ENCODE results near the gene AGBL1. TPM values are rescaled to one million over a fixed set of nuclear protein-coding genes. Genes with fewer than 3 reads are reported as not detected.

AGBL1 gene
- total RNA-seq, 1 donor: not detected

DNA sequence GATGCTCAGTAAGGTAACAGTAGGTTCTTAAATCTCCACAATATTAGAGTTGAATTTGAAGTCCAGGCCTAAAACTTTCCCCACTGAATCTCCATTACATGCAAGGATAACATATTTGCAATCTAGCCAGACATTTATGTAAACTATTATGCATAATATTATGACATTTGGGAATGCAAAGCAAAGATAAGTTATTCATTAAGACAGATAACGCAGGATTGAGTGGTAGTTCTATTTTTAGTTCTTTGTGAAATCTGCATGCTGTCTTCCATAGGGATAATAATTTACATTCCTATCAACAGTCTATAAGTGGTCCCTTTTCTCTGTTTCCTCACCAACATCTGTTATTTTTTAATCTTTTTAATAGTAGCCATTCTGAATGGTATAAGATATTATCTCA is 333.5 kb downstream of the AGBL1 start:
- TF ChIP-seq, protein P1, sequence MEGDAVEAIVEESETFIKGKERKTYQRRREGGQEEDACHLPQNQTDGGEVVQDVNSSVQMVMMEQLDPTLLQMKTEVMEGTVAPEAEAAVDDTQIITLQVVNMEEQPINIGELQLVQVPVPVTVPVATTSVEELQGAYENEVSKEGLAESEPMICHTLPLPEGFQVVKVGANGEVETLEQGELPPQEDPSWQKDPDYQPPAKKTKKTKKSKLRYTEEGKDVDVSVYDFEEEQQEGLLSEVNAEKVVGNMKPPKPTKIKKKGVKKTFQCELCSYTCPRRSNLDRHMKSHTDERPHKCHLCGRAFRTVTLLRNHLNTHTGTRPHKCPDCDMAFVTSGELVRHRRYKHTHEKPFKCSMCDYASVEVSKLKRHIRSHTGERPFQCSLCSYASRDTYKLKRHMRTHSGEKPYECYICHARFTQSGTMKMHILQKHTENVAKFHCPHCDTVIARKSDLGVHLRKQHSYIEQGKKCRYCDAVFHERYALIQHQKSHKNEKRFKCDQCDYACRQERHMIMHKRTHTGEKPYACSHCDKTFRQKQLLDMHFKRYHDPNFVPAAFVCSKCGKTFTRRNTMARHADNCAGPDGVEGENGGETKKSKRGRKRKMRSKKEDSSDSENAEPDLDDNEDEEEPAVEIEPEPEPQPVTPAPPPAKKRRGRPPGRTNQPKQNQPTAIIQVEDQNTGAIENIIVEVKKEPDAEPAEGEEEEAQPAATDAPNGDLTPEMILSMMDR (IDR thresholded peaks at IDR 0.05; ENCODE audit: insufficient read depth, low read depth, low read length): no peak
- no peak for DNase-seq (ENCODE audit: low read depth)
- H3K4me3 ChIP-seq (ENCODE audit: low read depth, low read length): no peak overlapping the region

DNA sequence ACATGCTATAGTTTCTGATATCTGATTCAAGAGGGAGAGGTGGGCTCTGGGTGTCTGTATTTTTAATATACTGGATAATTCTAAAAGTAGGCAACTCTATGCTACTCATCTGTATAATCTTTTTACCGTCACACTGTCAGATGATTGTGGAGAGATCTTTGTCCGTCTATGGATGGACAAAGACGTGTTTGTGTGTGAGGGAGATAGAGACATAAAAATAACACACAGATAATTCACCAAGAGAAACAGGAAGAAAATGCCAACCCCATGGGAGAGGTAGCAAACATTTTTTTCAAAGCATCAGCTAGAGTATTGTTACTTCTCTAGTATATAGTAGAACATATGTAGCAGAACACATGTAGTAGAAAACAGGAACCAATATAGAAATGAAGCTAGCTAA is 346.1 kb downstream of the AGBL1 start:
- no peak for DNase-seq (ENCODE audit: low read depth)
- TF ChIP-seq, protein P1 (IDR thresholded peaks at IDR 0.05; ENCODE audit: insufficient read depth, low read depth, low read length): no peak
- H3K4me3 ChIP-seq (ENCODE audit: low read depth, low read length): no peak overlapping the region

DNA sequence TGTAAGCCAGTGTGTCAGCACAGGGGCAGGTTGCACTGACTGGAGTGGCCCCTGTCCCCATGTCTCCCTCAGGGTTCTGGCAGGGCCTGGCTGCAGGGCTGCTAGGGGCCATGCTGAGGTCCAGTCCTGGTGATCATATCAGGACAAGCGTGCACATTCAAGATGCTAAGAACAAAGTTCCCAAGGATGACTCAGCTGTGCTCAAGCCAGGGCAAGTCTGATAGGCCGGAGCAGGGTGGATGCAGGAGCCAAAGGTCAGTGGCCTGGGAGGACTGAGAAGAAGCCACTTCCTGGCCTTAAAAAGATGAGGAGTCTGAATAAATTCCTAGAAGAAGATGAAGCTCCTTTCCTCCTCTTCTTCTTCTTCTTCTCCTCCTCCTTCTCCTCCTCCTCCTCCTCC is 353.2 kb downstream of the AGBL1 start:
- H3K4me3 ChIP-seq (ENCODE audit: low read depth, low read length): no peak overlapping the region
- TF ChIP-seq, protein P1 (IDR thresholded peaks at IDR 0.05; ENCODE audit: insufficient read depth, low read depth, low read length): no peak
- no peak for DNase-seq (ENCODE audit: low read depth)

DNA sequence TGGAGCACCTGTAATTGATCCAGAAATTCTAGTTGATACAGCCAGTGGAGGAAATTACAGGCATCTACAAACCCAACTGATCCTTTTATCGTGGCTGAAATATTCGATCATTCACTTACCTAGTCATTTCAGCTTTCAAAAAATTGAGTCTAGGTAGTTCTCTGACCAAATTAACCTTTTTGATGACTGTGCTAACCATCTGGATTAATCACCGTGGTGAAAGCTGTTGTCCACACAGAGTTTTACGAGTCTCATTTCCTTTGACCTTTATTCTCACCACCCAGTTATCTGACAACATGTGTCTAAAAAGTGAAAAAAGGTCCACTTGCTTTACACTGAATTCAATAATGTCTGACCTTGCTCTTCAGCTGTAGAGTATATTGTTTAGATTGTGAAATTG is 354.3 kb downstream of the AGBL1 start:
- no peak overlapping the region for H3K4me3 ChIP-seq (ENCODE audit: low read depth, low read length)
- TF ChIP-seq, protein P1 (IDR thresholded peaks at IDR 0.05; ENCODE audit: insufficient read depth, low read depth, low read length): no peak

DNA sequence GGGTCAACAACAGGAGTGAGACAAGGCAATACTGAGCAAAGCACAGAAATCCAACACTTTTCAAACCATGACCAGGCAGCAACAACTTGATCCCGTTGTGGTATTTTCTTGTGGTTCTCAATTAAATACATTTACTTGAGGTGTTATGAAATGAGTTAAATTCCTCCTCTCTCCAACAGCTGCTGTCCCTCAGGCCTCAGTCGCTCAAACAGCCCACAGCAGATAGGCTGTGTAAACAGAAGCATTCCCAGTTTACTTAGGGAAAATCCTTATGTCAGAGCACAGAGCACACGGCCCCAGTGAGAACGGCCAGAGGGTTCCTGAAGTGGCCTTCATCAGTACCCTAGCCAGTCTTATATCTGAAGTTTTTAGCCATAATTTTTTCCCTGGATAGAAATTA is 359.9 kb downstream of the AGBL1 start:
- DNase-seq (ENCODE audit: low read depth): no peak
- H3K4me3 ChIP-seq (ENCODE audit: low read depth, low read length): no peak overlapping the region
- TF ChIP-seq, protein P1 (IDR thresholded peaks at IDR 0.05; ENCODE audit: insufficient read depth, low read depth, low read length): no peak

More for the DNA sequence above, 354.3 kb downstream of the AGBL1 start:
- DNase-seq (ENCODE audit: low read depth): no peak

DNA sequence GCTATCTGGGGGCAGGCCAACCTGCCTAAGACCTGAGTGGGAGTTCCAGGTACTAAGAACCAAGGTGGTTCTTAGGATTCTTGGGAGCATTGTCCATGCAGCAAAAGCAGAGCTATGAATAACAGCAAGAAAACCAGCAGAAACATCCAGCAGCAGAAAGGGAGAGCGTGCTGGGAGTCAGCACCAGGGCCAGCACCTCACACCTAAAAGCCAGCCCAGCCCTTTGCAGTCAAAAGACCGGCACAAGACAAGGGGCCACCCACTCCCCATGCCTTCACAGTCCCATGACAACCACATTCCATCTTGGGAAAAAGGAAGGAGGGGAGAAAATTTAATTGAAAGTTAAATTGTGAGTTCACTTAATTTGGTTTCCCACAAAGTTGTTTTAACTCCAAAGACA is 364.9 kb downstream of the AGBL1 start:
- DNase-seq (ENCODE audit: low read depth): no peak
- no peak overlapping the region for H3K4me3 ChIP-seq (ENCODE audit: low read depth, low read length)
- TF ChIP-seq, protein P1 (IDR thresholded peaks at IDR 0.05; ENCODE audit: insufficient read depth, low read depth, low read length): no peak

DNA sequence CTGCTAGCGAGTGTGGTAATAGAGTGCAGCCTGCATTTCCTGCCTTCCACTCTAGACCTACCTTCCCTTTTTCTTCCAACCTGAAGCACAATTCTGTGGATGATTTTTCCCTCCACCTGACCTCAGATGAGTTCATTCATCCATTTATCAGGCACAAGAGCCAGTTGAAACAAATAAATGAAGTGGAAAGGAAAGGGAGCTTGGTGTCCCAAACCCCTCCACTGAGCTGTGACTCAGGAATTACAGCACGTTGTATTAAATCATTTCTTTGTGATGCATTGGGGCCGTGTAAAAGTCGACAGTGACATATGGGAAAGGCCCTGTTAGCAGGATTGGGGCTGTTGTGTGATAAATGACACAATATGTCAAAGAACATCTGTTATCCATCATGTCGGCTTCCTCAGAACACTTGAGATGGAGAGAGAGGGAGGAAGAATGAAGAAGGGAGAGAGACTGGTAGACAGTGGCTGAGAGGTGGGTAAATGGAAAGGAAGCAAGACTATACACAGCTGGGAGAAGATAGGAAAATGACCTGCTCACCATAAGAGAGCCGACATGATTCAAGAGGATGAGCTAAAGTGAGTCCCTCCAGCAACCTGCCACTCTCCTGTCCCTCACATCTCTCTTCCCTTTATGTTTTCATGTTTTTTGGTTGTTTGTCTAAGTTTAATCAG is 366.0 kb downstream of the AGBL1 start:
- TF ChIP-seq, protein P1 (IDR thresholded peaks at IDR 0.05; ENCODE audit: insufficient read depth, low read depth, low read length): no peak

More for the DNA sequence above, 366.0 kb downstream of the AGBL1 start:
- no peak overlapping the region for H3K4me3 ChIP-seq (ENCODE audit: low read depth, low read length)
- no peak for DNase-seq (ENCODE audit: low read depth)
